ENCODE data around the gene PPP2R5C.

- TF ChIP-seq POLR2AphosphoS5 (IDR thresholded peaks at IDR 0.05; ENCODE audit: borderline replicate concordance, low read depth, low read length) (no peak), EZH2 (IDR thresholded peaks at IDR 0.05) (no peak), FOXP2 (optimal IDR thresholded peaks at IDR 0.05; ENCODE audit: control extremely low read depth, extremely low read length, insufficient read depth) (no peak)
Measured at GRCh38 chr14:101820283-101820798, 58.8 kb downstream of the PPP2R5C start.

Measured in SK-N-MC (cell line).